ENCODE measurements around the gene DHRS7B. TPM values are rescaled to one million over a fixed set of nuclear protein-coding genes. Genes with fewer than 3 reads are reported as not detected.
"Not testable (repeated sequence)": the region's sequence is repeated elsewhere in the genome, so short reads cannot be mapped to it uniquely, and the experiment has no call there.

DHRS7B gene
- total and polyA plus RNA-seq, 2 of the 13 experiments (the other 11 are each of a cell fraction or from before 2014, with no cell fraction given): 20.0 to 35.8 TPM

- H3K4me2 ChIP-seq (ENCODE audit: low read depth, low read length); DNase-seq (ENCODE audit: low spot score); ATAC-seq; POLR2A ChIA-PET; H3K36me3 ChIP-seq (replicated peaks in 1 of 2; ENCODE audit: control insufficient read depth in 1 of 2, insufficient read depth in 2 of 2, low read length in 2 of 2); H3K27ac ChIP-seq (ENCODE audit: extremely low read length, insufficient read depth, low read length); H3K9ac ChIP-seq (ENCODE audit: insufficient read depth, low read depth, low read length); BruUV-seq (replicated peaks); H2AFZ ChIP-seq (ENCODE audit: low read length); H4K20me1 ChIP-seq (ENCODE audit: insufficient read depth, low read length); FAIRE-seq; H3K79me2 ChIP-seq (ENCODE audit: insufficient read depth, low read length); in situ Hi-C loops (cut with HindIII; ENCODE audit: extremely low pct_ligation_motif_present, low pct_unique_long_range_greater_than_20kb); H3K4me3 ChIP-seq (replicated peaks in 1 of 3; ENCODE audit: insufficient read depth in 1 of 3, low read depth in 2 of 3, low read length in 3 of 3); H3K9me3 ChIP-seq (ENCODE audit: low read length); CTCF ChIA-PET (ENCODE audit: low intra/inter-chr PET ratio, low total read pairs); H3K27me3 ChIP-seq (ENCODE audit: control insufficient read depth in 1 of 2, insufficient read depth in 2 of 2, low read length in 2 of 2): not testable (repeated sequence)
- TF ChIP-seq ZNF7 (CRISPR knock-in tag; IDR thresholded peaks at IDR 0.05) (peak; percentile 78), HNF4A (CRISPR knock-in tag; IDR thresholded peaks at IDR 0.05) (0 out of 2 replicates have a peak, but pooled peaks have one; percentile 13)
- peaks cover 24% of the 10 kb centered on the region for H3K4me1 ChIP-seq (ENCODE audit: insufficient read depth, low read length)
- 12% methylated on average over 4 of the region's 4 CpGs for WGBS (ENCODE audit: low lambda C conversion rate)
- intact Hi-C loops (cut with micrococcal nuclease; ENCODE audit: unreplicated experiment): loop anchor here (5.0 kb wide), 1 partner anchor 398 kb away; no protein-coding TSS in a partner anchor
These were observed 12.0 kb upstream of the DHRS7B start for GRCh38 chr17:21114791-21115190.

GRCh38 chr17:21119247-21119918, 7.4 kb upstream of the DHRS7B start:
- intact Hi-C loops (cut with micrococcal nuclease; ENCODE audit: unreplicated experiment) (loop anchor here (2.0 to 5.0 kb wide), 2 partner anchors 331 to 393 kb away; no protein-coding TSS in a partner anchor), in situ Hi-C loops (cut with HindIII; ENCODE audit: extremely low pct_ligation_motif_present, low pct_unique_long_range_greater_than_20kb) (no loop called here)
- H4K20me1 ChIP-seq (ENCODE audit: insufficient read depth, low read length): no peaks in the 10 kb centered on the region
- peak; percentile 92 for FAIRE-seq
- no peaks in the 10 kb centered on the region for H3K36me3 ChIP-seq (replicated peaks in 1 of 2; ENCODE audit: control insufficient read depth in 1 of 2, insufficient read depth in 2 of 2, low read length in 2 of 2)
- WGBS (ENCODE audit: low lambda C conversion rate): 29% methylated on average over 25 of the region's 25 CpGs
- H3K4me2 ChIP-seq (ENCODE audit: low read depth, low read length): peak overlapping the region; percentile 61
- no peaks in the 10 kb centered on the region for H3K9me3 ChIP-seq (ENCODE audit: low read length)
- H3K27ac ChIP-seq (ENCODE audit: extremely low read length, insufficient read depth, low read length): no peak overlapping the region
- peak; percentile 69 for ATAC-seq
- peaks cover 24% of the 10 kb centered on the region for H3K4me1 ChIP-seq (ENCODE audit: insufficient read depth, low read length)
- peak; percentile 53 for DNase-seq (ENCODE audit: low spot score)
- H3K4me3 ChIP-seq (replicated peaks in 1 of 3; ENCODE audit: insufficient read depth in 1 of 3, low read depth in 2 of 3, low read length in 3 of 3): no peak overlapping the region
- ChIA-PET POLR2A (no interaction called here), CTCF (ENCODE audit: low intra/inter-chr PET ratio, low total read pairs) (no interaction called here)
- no peak overlapping the region for H2AFZ ChIP-seq (ENCODE audit: low read length)
- no peaks in the 10 kb centered on the region; a peak in 1 of 5 replicates for H3K27me3 ChIP-seq (ENCODE audit: control insufficient read depth in 1 of 2, insufficient read depth in 2 of 2, low read length in 2 of 2)
- BruUV-seq (replicated peaks): no TSS peak
- H3K79me2 ChIP-seq (ENCODE audit: insufficient read depth, low read length): no peaks in the 10 kb centered on the region
- H3K9ac ChIP-seq (ENCODE audit: insufficient read depth, low read depth, low read length): no peak overlapping the region
- peak; percentile 76 for TF ChIP-seq XRCC5 (optimal IDR thresholded peaks at IDR 0.05; ENCODE audit: low read length)
- TF ChIP-seq CTCF (CRISPR knock-in tag; IDR thresholded peaks at IDR 0.05): peak; percentile 84
- TF ChIP-seq SIN3B (IDR thresholded peaks at IDR 0.05; ENCODE audit: low read length): no peak
- no peak for TF ChIP-seq ZNF761 (CRISPR knock-in tag; conservative IDR thresholded peaks at IDR 0.05)
- no peak for TF ChIP-seq ZBED4 (CRISPR knock-in tag; IDR thresholded peaks at IDR 0.05; ENCODE audit: borderline replicate concordance)
- TF ChIP-seq ZNF326 (CRISPR knock-in tag; IDR thresholded peaks at IDR 0.05; ENCODE audit: borderline replicate concordance): no peak
- TF ChIP-seq NR3C1 (CRISPR knock-in tag; IDR thresholded peaks at IDR 0.05): no peak
- TF ChIP-seq ZFY (CRISPR knock-in tag; IDR thresholded peaks at IDR 0.05): no peak
- TF ChIP-seq PRPF4 (IDR thresholded peaks at IDR 0.05; ENCODE audit: low read depth, low read length, poor library complexity, severe bottlenecking): no peak
- peak; percentile 35 for TF ChIP-seq SAP130 (CRISPR knock-in tag; IDR thresholded peaks at IDR 0.05; ENCODE audit: low read depth)
- TF ChIP-seq TCF12 (IDR thresholded peaks at IDR 0.05): no peak
- no peak for TF ChIP-seq TCF12 (CRISPR knock-in tag; IDR thresholded peaks at IDR 0.05)
